Measurements from ENCODE around the gene RTN3.

DNA sequence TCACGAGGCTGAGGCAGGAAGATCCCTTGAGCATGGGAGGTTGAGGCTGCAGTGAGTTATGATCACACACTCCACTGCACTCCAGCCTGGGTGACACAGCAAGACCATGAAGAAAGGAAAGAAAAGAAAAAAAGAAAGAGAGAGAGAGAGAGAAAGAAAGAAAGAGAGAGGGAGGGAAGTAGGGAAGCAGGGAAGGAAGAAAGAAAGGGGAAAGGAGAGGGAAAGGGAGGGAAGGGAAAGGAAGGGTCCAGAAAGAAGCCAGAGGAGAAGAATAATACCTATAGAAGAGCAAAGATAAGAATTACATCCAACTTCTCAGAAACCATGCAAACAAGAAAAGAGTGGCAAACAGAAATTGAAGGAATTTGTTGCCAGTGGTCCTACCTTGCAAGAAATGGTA lies 104.5 kb downstream of the RTN3 start:
- TF ChIP-seq, protein P1, sequence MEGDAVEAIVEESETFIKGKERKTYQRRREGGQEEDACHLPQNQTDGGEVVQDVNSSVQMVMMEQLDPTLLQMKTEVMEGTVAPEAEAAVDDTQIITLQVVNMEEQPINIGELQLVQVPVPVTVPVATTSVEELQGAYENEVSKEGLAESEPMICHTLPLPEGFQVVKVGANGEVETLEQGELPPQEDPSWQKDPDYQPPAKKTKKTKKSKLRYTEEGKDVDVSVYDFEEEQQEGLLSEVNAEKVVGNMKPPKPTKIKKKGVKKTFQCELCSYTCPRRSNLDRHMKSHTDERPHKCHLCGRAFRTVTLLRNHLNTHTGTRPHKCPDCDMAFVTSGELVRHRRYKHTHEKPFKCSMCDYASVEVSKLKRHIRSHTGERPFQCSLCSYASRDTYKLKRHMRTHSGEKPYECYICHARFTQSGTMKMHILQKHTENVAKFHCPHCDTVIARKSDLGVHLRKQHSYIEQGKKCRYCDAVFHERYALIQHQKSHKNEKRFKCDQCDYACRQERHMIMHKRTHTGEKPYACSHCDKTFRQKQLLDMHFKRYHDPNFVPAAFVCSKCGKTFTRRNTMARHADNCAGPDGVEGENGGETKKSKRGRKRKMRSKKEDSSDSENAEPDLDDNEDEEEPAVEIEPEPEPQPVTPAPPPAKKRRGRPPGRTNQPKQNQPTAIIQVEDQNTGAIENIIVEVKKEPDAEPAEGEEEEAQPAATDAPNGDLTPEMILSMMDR (IDR thresholded peaks at IDR 0.05), result no peak
- TF ChIP-seq POLR2A (IDR thresholded peaks at IDR 0.05), result no peak
